BLaER1 treated with 17β-estradiol and CSF1 and Interleukin-3, amounts not matched to agents 10 nM and 100 nM (cell line): ENCODE results near the gene LNX1.

Experiments
- H3K27ac ChIP-seq, 11 experiments: shearing (Covaris generic); formaldehyde crosslinking; 2 replicates each; pipeline ENCODE4 v1.8.1; 2022
- H3K27me3 ChIP-seq, 11 experiments: shearing (Covaris generic); formaldehyde crosslinking; 2 replicates each; pipeline ENCODE4 v1.8.1; 2022
- H3K36me3 ChIP-seq, 11 experiments: shearing (Covaris generic); formaldehyde crosslinking; 2 replicates each; pipeline ENCODE4 v1.8.1; 2022
- H3K4me1 ChIP-seq, 10 experiments: shearing (Covaris generic); formaldehyde crosslinking; 2 replicates each; pipeline ENCODE4 v1.8.1; 2022
- H3K4me2 ChIP-seq, 11 experiments: shearing (Covaris generic); formaldehyde crosslinking; 2 replicates each; pipeline ENCODE4 v1.8.1; 2022
- H3K4me3 ChIP-seq, 10 experiments: shearing (Covaris generic); formaldehyde crosslinking; 2 replicates each; pipeline ENCODE4 v1.8.1; 2022
- H3K9ac ChIP-seq, 11 experiments: shearing (Covaris generic); formaldehyde crosslinking; 2 replicates each; pipeline ENCODE4 v1.8.1; 2022
- H3K9me3 ChIP-seq, 11 experiments: shearing (Covaris generic); formaldehyde crosslinking; replicated peaks in 1 of 11; 2 replicates each; pipeline ENCODE4 v1.8.1; 2022
- H4K20me1 ChIP-seq, 11 experiments: shearing (Covaris generic); formaldehyde crosslinking; 2 replicates each; pipeline ENCODE4 v1.8.1; 2022
- Cebpa-rat ChIP-seq, 11 experiments: shearing (Covaris generic); IDR thresholded peaks; 2 replicates each; pipeline ENCODE4 v1.8.1; 2022

LNX1 gene

DNA sequence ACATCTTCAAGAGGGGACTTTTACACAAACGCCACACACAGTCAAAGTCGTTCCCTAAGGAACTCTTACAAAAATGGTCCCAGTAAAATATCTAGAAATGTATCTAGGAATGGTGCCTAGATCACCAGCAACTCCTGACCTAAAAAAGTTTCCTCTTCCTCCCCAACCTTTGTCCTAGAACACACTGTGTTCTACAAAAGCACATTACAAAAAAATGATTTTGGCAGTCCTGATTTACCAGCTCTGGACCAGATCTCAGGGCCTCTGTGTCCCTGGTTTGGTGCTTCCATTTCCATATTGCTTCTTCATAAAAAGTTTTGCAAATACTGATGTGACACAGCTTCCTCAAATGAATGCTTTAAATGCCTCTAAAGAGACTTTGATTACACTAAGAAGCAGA is 55.0 kb downstream of the LNX1 start:
- Histone ChIP-seq H4K20me1 (no peaks in the 10 kb centered on the region), H3K36me3 (no peaks in the 10 kb centered on the region), H3K4me2 (peak overlapping the region in 3 of 11 experiments; percentile 9 to 42 (median 25); a peak in 4 of 22 replicates), H3K27ac (no peak overlapping the region), H3K27me3 (no peaks in the 10 kb centered on the region), H3K4me1 (peaks cover 0 to 12% (median 0%) of the 10 kb centered on the region in 10 experiments; a peak in 5 of 20 replicates), H3K9ac (no peak overlapping the region), H3K9me3 (no peaks in the 10 kb centered on the region), H3K4me3 (no peak overlapping the region)
- TF ChIP-seq Cebpa-rat (IDR thresholded peaks at IDR 0.05): no peak

- peak overlapping the region in 3 of 11 experiments; percentile 9 to 42 (median 25); a peak in 4 of 22 replicates for H3K4me2 ChIP-seq
- no peak overlapping the region for H3K4me3 ChIP-seq
- no peaks in the 10 kb centered on the region for H4K20me1 ChIP-seq
- H3K27ac ChIP-seq: no peak overlapping the region
- H3K4me1 ChIP-seq: peaks cover 0 to 12% (median 0%) of the 10 kb centered on the region in 10 experiments; a peak in 5 of 20 replicates
- no peaks in the 10 kb centered on the region for H3K36me3 ChIP-seq
- no peak for TF ChIP-seq Cebpa-rat (IDR thresholded peaks at IDR 0.05)
- H3K27me3 ChIP-seq: no peaks in the 10 kb centered on the region
- no peak overlapping the region for H3K9ac ChIP-seq
- no peaks in the 10 kb centered on the region for H3K9me3 ChIP-seq
These were observed 55.7 kb downstream of the LNX1 start for GRCh38 chr4:53535567-53535966.

DNA sequence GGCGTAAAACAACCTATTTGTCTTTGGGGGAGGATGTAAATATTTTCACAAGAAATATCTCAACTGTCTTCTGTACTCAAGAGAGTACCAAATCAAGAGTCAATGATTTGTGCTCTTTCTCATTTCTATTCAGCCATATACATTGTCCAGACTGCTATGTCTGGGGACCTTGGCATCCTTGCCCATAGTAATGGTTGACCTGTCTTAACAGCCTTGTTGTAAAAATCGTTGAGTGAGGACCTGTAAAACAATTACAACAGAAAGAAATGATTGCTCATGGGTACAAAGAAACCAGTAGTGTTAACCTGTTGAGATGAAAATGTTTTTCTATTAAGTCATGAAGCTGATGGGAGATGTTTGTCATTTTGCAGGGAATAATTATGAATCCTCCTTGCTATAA is 56.6 kb downstream of the LNX1 start:
- no peaks in the 10 kb centered on the region for H3K27me3 ChIP-seq

DNA sequence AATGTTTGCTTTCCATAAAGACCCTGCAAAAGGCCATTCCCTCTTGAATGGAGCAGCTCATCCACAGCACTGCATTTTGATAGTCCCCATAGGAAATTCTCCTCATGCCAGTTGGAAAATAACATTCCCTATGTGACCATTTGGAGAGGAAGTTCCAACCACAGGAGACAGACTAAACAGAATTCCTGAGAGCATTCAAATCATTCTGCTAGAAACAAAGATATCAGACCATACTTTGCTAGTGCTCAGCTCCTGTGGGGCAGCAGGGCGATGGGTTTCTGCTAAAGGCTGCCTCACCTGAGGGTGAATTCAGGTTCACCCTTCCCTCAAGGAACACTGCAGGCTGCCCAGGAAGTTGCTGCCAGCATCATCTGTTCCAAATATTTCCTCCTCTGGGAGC is 58.8 kb downstream of the LNX1 start:
- TF ChIP-seq Cebpa-rat (IDR thresholded peaks at IDR 0.05): no peak
- H3K4me1 ChIP-seq: peaks cover 0 to 12% (median 0%) of the 10 kb centered on the region in 10 experiments; a peak in 5 of 20 replicates
- no peak overlapping the region for H3K4me2 ChIP-seq
- no peaks in the 10 kb centered on the region for H3K9me3 ChIP-seq
- no peaks in the 10 kb centered on the region for H3K27me3 ChIP-seq
- H3K9ac ChIP-seq: no peak overlapping the region
- H3K27ac ChIP-seq: no peak overlapping the region
- H4K20me1 ChIP-seq: no peaks in the 10 kb centered on the region
- H3K4me3 ChIP-seq: no peak overlapping the region
- no peaks in the 10 kb centered on the region for H3K36me3 ChIP-seq

More for the DNA sequence above, 56.6 kb downstream of the LNX1 start:
- Histone ChIP-seq H3K9me3 (no peaks in the 10 kb centered on the region), H3K9ac (no peak overlapping the region), H3K4me3 (no peak overlapping the region), H3K4me2 (no peak overlapping the region), H3K4me1 (peaks cover 0 to 12% (median 0%) of the 10 kb centered on the region in 10 experiments; a peak in 5 of 20 replicates), H3K27ac (no peak overlapping the region), H3K36me3 (no peaks in the 10 kb centered on the region), H4K20me1 (no peaks in the 10 kb centered on the region)
- no peak for TF ChIP-seq Cebpa-rat (IDR thresholded peaks at IDR 0.05)

DNA sequence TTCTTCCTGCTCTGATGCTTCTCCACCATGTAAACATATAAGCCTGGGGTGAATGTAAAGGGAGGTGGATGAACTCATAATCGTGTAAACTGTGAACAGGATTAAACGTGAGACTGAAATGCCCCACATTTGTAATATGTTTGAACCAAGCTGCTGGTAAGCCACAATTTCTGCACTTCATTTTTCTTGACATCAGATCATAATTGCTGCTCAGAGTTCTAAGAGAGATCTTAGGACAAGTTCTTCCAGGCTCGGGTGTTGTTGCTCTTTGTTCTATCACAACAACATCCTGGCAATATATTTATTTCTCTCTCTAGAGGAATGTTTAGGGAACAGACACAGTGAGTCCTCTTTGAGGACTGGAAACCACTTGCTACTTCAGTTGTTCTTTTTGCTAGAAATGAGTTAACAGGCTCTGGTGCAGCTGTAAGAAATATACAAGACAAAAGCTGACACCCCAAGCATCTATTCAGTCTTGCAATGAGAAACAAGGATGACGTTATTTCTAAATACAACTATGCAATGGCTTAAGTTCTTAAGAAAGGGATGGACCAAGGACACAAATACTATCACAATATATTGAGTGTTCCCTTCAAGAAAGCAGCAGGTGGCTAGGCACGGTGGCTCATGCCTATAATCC is 59.6 kb downstream of the LNX1 start:
- no peak overlapping the region for H3K4me3 ChIP-seq
- no peak overlapping the region for H3K9ac ChIP-seq
- H3K27ac ChIP-seq: no peak overlapping the region
- no peaks in the 10 kb centered on the region for H4K20me1 ChIP-seq
- H3K4me2 ChIP-seq: no peak overlapping the region
- peaks cover 0 to 10% (median 0%) of the 10 kb centered on the region in 10 experiments; a peak in 5 of 20 replicates for H3K4me1 ChIP-seq
- no peaks in the 10 kb centered on the region for H3K9me3 ChIP-seq
- no peaks in the 10 kb centered on the region for H3K27me3 ChIP-seq
- no peaks in the 10 kb centered on the region for H3K36me3 ChIP-seq
- no peak for TF ChIP-seq Cebpa-rat (IDR thresholded peaks at IDR 0.05)

GRCh38 chr4:53529025-53529424 is 62.3 kb downstream of the LNX1 start:
- no peak overlapping the region for H3K27ac ChIP-seq
- no peak for TF ChIP-seq Cebpa-rat (IDR thresholded peaks at IDR 0.05)
- H4K20me1 ChIP-seq: no peaks in the 10 kb centered on the region
- no peaks in the 10 kb centered on the region for H3K36me3 ChIP-seq
- no peaks in the 10 kb centered on the region for H3K9me3 ChIP-seq
- no peak overlapping the region for H3K4me3 ChIP-seq
- no peak overlapping the region for H3K9ac ChIP-seq
- no peak overlapping the region for H3K4me2 ChIP-seq
- no peaks in the 10 kb centered on the region for H3K27me3 ChIP-seq
- H3K4me1 ChIP-seq: no peaks in the 10 kb centered on the region

GRCh38 chr4:53527930-53528329 is 63.4 kb downstream of the LNX1 start:
- Histone ChIP-seq H3K27me3 (no peaks in the 10 kb centered on the region), H3K9me3 (no peaks in the 10 kb centered on the region), H3K4me1 (no peaks in the 10 kb centered on the region), H3K4me2 (no peak overlapping the region), H3K36me3 (no peaks in the 10 kb centered on the region), H3K4me3 (no peak overlapping the region), H3K27ac (no peak overlapping the region), H3K9ac (no peak overlapping the region), H4K20me1 (no peaks in the 10 kb centered on the region)
- TF ChIP-seq Cebpa-rat (IDR thresholded peaks at IDR 0.05): no peak

DNA sequence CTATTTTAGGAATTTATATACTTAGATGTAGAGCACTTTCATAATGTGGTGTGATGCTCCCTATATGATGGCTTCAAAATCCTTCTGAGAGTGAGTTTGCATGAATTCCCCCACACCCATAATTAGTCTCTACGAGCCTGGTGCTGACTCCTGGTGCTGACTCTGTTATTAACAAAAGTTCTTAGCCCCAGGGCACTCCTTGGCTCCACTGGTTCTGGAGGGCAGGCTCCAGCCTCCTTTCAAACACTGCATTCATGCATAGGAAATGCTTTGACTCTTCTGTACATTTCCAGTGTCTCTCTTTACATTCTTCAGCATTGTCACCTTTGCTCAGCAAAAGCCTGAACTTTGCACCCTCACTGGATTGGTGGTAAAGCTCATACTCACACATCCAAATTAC is 64.0 kb downstream of the LNX1 start:
- no peaks in the 10 kb centered on the region for H3K36me3 ChIP-seq
- H3K4me1 ChIP-seq: no peaks in the 10 kb centered on the region
- no peaks in the 10 kb centered on the region for H4K20me1 ChIP-seq
- no peak overlapping the region for H3K4me2 ChIP-seq
- H3K4me3 ChIP-seq: no peak overlapping the region
- no peak overlapping the region for H3K27ac ChIP-seq
- no peak overlapping the region for H3K9ac ChIP-seq
- H3K27me3 ChIP-seq: no peaks in the 10 kb centered on the region
- TF ChIP-seq Cebpa-rat (IDR thresholded peaks at IDR 0.05): no peak
- no peaks in the 10 kb centered on the region for H3K9me3 ChIP-seq

DNA sequence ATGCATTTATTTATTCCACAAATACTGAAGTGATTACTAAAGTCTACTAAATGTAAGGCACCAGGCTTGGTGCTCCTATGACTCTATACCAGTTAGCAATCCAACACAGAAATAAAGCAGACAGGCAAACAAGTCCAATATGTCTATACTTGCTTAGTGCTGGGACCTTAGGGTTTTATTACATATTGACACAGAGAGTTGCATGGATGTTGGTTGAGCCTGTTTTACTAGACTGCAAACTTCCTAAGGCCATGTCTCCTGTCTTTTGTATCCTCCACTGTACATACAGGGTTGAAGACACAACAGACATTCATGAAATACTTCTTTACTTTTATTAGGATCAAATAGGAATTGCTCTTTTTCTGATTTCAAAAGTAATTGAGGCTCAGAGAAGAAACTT is 69.0 kb downstream of the LNX1 start:
- Histone ChIP-seq H3K9ac (no peak overlapping the region), H3K4me1 (no peaks in the 10 kb centered on the region), H3K9me3 (no peaks in the 10 kb centered on the region), H3K4me3 (no peak overlapping the region), H3K4me2 (no peak overlapping the region), H3K27me3 (no peaks in the 10 kb centered on the region), H3K36me3 (no peaks in the 10 kb centered on the region), H4K20me1 (no peaks in the 10 kb centered on the region), H3K27ac (no peak overlapping the region)
- no peak for TF ChIP-seq Cebpa-rat (IDR thresholded peaks at IDR 0.05)

DNA sequence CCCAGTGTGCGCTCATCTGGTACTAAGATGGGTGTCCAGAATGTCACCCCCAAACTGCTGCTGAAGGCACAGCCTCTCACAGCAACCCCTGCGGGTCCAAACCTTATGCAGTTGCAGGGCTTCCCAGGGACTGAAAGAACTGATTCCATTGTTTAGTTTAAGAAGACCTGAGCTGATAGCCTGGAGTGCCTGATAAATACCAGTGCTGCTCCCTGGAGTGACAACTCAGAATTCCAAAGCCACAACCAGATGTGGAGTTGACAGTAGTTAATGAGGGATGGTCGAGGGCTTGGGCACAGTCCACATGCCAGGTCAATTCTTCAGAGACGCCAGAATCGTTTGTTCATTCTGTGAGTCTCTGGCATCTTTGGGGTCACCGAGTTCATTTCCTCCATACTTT is 71.2 kb downstream of the LNX1 start:
- Histone ChIP-seq H3K4me1 (no peaks in the 10 kb centered on the region), H3K9ac (no peak overlapping the region), H3K4me3 (no peak overlapping the region), H3K36me3 (no peaks in the 10 kb centered on the region), H3K27ac (no peak overlapping the region), H4K20me1 (no peaks in the 10 kb centered on the region), H3K9me3 (no peaks in the 10 kb centered on the region), H3K4me2 (no peak overlapping the region), H3K27me3 (no peaks in the 10 kb centered on the region)
- no peak for TF ChIP-seq Cebpa-rat (IDR thresholded peaks at IDR 0.05)
